Stimulated activated CD4-positive, alpha-beta T cell treated with anti-CD3 and anti-CD28 coated beads, Interleukin-4, amount 100 ng/mL, for 24 hours (primary cell): ENCODE measurements around the gene CCDC83.

Experiments used
- DNase-seq: peaks from one replicate; pipeline ENCODE4 v3.0.0-alpha.2; 2020

CCDC83 gene

GRCh38 chr11:85855341-85855656, at the start of gene CCDC83:
CCDC83 (plus strand) TSS chr11:85855383; CDS start chr11:85865124, 9,741 bp downstream.
- no peak for DNase-seq

- no peak for DNase-seq
Observed at GRCh38 chr11:85805387-85805786, 49.8 kb upstream of the CCDC83 start.

GRCh38 chr11:85806016-85806415, 49.2 kb upstream of the CCDC83 start:
- no peak for DNase-seq

- DNase-seq, result no peak
Observed at GRCh38 chr11:85806876-85807275, 48.3 kb upstream of the CCDC83 start.

- no peak for DNase-seq
Observed at GRCh38 chr11:85809191-85809590, 46.0 kb upstream of the CCDC83 start.

GRCh38 chr11:85809863-85810262, 45.3 kb upstream of the CCDC83 start:
- DNase-seq, result no peak

GRCh38 chr11:85810521-85810870, 44.7 kb upstream of the CCDC83 start:
- no peak for DNase-seq

- peak; percentile 74 for DNase-seq
Observed at GRCh38 chr11:85810871-85811611, 44.1 kb upstream of the CCDC83 start, which contains the start of gene SYTL2. SYTL2 (minus strand) TSS chr11:85811141; CDS start chr11:85757725, 53,416 bp downstream.

- no peak for DNase-seq
Observed at GRCh38 chr11:85811624-85812023, 43.6 kb upstream of the CCDC83 start.

GRCh38 chr11:85813721-85814120, 41.5 kb upstream of the CCDC83 start:
- no peak for DNase-seq

GRCh38 chr11:85815186-85815931, 39.8 kb upstream of the CCDC83 start:
- DNase-seq, result no peak

GRCh38 chr11:85819441-85819840, 35.7 kb upstream of the CCDC83 start:
- DNase-seq, result no peak

GRCh38 chr11:85821636-85822035, 33.5 kb upstream of the CCDC83 start:
- DNase-seq, result no peak

GRCh38 chr11:85822814-85823213, 32.4 kb upstream of the CCDC83 start:
- no peak for DNase-seq

GRCh38 chr11:85823816-85824215, 31.4 kb upstream of the CCDC83 start:
- DNase-seq, result peak; percentile 57

- DNase-seq, result no peak
Observed at GRCh38 chr11:85825616-85826015, 29.6 kb upstream of the CCDC83 start.

- DNase-seq, result peak; percentile 27
Observed at GRCh38 chr11:85826116-85826855, 28.9 kb upstream of the CCDC83 start.

- DNase-seq, result peak; percentile 24
Observed at GRCh38 chr11:85827748-85828639, 27.2 kb upstream of the CCDC83 start.

GRCh38 chr11:85828640-85828978, 26.6 kb upstream of the CCDC83 start:
- no peak for DNase-seq

- no peak for DNase-seq
Observed at GRCh38 chr11:85829172-85829571, 26.0 kb upstream of the CCDC83 start.

- DNase-seq, result no peak
Observed at GRCh38 chr11:85831050-85831449, 24.1 kb upstream of the CCDC83 start.

GRCh38 chr11:85835263-85835662, 19.9 kb upstream of the CCDC83 start:
- no peak for DNase-seq

GRCh38 chr11:85835729-85836128, 19.5 kb upstream of the CCDC83 start:
- no peak for DNase-seq
